GM18907 (cell line): ENCODE results near the gene PLAAT3.
"Not testable (repeated sequence)": the region's sequence is repeated elsewhere in the genome, so short reads cannot be mapped to it uniquely, and the experiment has no call there.

Source experiments
- ATAC-seq: cut with Tn5 transposase; IDR thresholded peaks from one replicate; pipeline ENCODE4 v1.9.1; 2021; ENCODE audit warnings: mild to moderate bottlenecking, moderate library complexity; ENCODE audit not compliant: unreplicated experiment

Gene PLAAT3

DNA sequence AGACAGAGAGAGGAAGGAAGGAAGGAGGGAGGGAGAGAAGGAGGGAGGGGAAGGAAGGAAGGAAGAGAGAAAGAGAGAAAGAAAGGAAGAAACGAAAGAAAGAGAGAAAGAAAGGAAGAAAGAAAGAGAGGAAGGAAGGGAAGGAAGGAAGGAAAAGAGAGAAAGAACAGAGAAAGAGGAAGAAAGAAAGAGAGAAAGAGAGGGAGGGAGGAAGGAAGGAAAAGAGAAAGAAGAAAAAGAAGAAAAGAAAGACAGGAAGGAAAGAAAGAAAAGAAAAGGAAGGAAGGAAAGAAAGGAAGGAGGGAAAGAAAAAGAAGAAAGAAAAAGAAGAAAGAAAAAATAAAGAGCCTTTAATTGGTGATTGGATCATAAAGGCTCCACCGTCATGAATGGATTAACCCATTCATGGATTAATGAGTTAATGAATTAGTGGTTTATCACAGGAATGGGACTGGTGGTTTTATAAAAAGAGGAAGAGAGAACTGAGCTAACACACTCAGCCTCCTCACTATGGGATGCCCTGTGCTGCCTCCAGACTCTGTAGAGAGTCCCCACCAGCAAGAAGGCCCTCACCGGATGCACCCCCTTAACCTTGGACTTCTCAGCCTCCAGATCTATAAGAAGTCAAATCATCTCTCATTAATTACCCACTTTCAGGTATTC, 42.1 kb downstream of the PLAAT3 start:
- peak; percentile 48 for ATAC-seq

DNA sequence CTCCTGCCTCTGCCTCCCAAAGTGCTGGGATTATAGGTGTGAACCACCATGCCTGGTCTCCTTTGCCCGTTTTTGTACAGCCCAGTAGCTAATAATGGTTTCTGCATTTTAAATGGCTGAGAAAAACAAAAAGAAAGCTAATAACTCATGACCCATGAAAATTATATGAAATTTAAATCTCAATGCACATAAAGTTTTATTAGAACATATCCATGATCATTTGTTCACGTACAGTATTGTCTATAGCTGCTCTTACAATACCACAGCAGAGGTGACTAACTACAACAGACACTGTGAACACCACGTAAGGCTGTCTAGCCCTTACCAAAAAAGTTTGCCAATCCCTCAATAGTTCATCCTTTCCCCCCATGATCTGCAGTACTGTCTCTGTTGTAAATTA, 44.7 kb downstream of the PLAAT3 start:
- no peak for ATAC-seq

DNA sequence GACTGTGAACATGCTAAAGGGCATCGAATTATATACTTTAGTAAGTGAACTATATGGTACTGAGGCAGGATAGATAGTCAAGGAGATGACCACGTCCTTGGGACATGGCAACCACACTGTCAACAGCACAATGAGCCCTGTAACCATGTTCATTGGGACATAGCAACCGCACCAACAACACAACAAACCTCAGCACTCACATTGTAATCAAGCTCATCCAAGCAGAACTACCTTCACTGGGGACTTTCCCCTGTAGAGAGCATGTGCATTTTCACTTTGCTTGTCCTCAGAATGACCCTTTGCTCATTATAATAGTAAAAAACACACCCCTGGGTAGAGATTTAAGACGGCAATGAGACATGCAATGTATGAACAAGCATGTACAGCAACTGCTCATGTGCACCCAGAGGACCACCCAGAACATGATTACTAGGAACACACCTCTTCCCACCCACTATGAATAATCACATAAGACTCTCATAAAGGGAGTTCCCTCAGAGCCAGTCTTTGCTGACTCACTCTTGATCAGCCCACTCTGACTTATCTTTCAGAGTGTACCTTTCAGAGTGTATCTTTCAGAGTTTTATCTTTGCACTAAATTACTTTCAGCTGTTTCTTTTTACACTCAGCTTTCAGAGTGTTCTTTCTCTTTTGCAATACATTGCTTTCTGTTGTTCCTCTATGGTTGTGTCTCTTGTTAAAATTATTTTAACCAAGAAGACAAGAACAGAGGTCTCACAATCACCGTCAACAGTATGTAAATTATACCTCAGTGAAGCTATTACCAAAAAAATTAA, 47.0 kb downstream of the PLAAT3 start:
- ATAC-seq, result peak; percentile 79

DNA sequence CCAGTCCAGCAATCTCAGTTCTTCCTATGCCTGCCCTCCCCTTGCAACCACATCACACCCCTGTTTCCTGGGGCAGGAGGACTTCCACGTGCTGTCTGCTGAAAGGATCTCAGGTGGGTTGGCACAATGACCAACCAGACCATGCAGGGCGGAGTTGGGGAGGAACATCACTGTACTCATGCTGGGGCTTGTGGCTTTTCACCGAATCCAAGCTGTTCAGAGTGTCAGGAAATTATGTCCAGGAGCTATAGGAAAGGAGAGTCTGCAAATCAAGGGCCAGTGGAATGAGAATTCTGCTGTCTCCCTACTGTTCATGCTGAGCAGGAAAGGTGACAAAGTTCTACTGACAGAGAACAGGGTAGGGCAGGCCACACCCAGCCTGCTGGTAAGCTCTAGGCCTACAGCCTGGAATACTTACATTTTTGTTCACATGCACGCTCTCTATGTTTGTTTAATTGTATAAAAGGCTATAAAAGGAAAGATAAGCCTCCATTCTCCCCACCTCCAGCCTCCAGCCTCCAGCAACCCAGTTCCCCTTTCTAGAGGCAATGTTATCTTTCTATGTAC, 49.4 kb downstream of the PLAAT3 start:
- ATAC-seq, result no peak

DNA sequence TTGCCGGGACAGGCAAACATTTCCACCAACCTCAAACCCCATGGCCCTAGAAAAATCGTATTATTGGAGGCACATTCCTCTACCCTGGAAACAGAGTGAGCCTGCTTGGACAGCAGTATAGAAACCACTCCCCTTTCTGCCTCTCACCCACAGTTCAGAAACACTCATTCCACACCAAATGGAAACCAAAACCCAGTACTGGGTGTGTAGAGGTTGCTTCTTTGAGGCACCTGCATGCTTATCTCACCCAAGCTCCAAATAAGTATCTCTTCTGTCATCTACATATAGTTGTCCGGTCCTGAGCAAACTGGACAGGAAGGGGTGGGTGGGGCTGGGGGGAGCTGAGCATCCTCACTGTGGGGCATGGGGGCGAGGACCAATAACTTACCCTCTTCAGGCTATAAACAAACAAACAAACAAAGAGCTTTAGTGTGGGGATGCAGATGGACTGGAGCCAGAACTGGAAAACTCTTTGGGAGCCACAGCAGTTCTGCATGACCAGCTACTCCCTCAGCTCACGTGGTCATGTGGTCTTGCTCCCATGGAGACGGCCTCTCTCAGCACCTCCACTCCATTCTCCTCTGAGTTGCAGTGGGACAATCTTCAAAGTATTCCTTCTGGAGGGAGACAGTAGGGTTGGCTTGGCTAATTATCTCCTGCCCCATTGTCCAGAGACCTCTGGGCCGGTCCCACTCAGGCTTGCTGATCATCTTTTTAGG, 50.0 kb downstream of the PLAAT3 start:
- ATAC-seq, result peak; percentile 56

DNA sequence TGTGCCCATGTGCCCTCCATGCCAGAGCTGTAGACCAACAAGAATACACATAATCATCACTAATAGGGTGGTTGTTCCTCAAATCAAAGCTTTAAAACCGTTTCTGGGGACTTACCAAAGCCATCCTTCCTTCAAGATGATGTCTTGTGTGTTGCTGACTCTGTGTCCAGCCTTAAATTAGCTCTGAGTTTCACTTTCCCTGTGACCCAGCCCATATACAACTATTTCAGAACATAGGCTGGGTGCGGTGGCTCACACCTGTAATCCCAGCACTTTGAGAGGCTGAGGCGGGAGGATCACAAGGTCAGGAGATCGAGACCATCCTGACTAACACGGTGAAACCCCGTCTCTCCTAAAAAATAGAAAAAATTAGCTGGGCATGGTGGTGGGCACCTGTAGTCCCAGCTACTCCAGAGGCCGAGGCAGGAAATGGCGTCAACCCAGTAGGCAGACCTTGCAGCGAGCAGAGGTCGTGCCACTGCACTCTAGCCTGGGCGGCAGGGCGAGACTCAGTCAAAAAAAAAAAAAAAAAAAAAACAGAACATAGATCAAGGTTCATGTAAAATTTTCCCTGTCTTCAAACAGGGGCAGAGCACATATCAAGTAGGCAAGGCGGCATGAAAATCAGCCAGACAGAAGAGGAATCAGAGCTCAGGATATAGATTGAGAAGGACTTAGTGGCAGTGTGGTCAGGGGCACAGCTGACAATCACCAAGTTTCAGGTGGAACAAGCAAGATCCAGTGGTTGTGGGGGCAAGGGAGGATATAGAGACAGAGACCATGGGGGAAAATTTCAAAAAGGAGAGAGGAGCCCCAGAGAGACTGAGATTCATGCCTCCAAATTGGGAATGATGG, 50.8 kb downstream of the PLAAT3 start, which contains the start of gene PLAAT2:
Gene PLAAT2, minus strand, starts transcription at position 179 of the 855 bp plus-strand sequence. Its CDS starts 55 bp downstream, at position 124.
- peak; percentile 5 for ATAC-seq

DNA sequence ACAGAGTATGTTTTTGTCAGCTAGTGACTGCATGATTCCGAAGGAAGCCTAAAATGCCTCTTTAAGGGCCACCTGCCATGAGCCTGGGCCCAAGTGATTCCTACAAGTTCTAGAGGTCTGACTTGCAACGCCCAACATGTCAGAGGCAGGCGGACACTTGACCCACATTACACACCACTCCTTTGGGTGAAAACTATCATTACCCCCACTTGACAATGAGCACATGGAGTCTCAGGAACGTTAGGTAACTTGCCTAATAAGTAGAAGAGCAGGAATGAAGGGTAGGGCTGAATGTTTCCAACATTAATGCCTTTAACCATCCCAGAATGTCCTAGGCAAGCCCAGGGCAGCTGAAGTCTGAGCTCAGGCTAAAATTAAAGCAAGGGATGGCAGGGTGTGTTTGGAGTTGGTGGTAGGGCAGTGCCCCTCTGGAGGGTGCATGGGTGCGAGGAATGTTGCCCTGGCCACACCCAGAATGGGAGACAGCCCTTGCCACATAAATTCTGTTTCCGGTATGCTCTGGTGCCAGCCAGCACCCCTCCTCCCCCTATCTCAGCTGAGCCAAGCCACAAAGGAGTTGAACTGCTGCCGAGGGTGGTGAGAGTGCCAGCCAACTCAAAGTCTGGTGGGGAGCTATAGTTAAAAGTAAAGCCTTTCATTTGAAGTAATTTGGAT, 53.6 kb downstream of the PLAAT3 start:
- no peak for ATAC-seq

DNA sequence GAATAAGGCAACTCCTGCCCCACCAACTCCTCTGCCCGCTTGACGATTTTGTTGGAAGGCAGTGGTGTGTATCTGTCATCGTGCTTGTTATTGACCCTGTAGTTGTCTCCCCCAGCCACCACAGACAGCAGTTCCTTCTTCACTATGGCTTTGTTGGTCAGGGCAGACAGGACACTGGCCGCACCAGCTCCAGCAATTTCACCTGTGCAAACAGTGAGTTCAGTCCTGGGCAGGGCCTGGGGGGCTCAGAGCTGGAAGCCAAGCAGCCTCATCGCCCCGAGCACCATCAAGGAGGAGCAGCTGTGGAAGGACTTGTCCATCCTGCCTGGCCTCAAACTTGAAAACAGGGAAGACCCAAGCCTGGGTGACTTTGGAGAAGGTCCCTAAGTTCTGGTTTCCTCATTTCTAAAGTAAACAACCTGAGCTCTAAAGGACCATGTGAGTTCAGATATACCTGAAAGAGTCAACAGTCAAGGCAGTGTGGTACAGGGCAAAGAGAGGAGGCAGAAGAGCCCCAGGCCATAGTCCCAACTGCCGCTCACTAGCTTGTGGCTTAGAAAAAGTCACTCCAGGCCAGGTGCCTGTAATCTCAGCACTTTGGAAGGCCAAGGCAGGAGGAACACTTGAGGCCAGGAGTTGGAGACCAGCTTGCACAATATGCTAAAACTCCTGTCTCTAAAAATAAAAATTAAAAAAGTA, 55.6 kb downstream of the PLAAT3 start:
- no peak for ATAC-seq

DNA sequence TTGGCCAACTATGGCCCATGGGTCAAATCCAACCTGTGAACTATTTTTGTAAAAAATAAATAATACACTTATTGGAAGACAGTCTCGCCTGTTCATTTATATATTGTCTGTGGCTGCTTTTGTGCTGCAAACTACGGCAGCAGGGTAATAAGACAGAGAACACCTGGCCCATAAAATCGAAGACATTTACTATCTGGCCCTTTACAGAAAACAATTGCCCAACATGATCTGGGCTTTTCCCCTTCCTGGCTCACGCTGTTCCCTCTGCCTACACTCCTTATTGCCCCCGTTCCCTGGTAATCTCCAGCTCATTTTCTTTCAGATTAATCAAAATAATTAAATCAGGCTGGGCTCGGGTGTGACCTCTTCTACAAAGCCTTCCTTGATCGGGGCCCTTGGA, 56.7 kb downstream of the PLAAT3 start:
- no peak for ATAC-seq

DNA sequence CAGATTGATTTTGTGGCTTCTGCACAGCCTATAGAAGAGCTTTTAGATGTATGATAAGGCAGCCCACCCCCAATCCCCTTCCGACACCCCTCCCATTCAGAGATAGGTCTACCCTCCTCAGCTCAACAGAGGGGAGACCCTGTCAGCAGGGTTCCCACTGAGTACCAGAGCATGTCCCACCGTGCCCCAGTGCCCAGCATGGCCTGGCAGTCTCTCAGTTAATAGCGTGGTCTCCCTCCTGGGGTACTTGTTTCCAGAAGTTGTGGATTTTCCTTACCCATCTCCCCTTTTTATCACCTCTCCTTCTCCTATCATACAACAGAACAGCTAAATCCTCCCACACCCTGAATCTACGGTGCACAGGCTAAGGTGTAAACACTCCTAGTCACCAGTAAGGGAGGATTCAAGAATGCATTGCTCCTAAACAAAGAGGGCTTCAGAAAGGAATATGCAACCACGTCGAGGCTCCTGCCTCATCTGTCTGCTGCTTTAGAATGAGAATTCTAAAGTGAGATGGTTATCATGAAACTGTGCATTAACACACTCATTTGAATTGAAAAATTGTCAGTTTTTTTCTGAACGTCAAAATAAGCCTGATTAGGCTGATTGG, 57.7 kb downstream of the PLAAT3 start:
- ATAC-seq, result no peak

DNA sequence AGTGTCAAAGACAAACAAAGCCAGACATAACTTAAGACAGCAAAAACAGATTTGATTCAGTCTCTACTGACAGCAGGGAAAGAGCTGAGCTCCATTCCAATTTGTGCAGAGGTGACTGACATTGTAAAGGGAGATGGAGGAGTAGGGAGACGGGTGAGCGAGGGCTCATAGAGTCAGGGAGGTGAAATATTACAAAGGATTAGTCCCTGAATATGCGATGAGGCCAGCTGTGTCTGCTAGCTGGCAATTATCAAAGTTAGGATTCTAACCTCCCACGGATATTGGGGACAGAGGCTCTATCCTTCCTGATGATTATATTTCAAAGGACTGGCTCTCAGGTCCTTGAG, 59.4 kb downstream of the PLAAT3 start:
- ATAC-seq, result no peak

DNA sequence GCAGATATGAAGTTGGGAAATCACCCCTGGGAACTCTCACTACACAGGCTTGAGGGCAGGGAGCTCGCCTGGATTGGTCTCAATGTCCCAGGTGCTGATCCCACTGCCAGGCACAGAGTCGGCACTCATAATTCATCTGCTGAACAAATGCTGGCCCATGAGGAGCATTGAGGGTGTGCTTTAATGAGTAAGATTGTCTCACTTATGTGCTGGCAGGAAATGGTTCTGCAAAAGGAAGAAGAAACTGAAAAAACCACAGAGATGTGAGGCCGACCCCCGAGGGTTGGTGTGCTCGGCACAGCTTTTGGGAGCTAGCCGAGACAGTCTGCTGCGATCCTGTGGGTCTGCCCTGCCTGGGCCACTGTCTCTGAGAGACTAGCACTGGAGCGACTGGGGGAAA, 60.5 kb downstream of the PLAAT3 start:
- peak; percentile 67 for ATAC-seq

DNA sequence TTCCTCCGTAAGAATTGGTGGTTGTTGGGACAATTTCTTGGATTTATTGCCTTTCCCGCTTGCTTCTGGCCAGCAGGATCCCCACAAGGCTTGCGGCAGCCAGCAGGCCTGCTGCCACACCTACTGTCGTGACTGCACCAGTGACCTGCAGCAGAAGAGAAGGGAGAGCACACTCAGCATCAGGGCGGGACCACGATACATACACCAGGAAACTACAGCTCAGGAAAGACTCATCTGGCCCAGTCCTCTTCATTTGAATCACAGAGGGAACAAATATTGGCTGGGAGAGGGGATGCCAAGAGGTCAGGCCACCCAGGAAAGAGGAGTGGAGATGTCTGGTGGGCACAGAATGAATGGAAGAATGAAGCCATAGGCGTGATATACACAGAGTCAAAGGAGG, 61.3 kb downstream of the PLAAT3 start:
- ATAC-seq, result no peak

DNA sequence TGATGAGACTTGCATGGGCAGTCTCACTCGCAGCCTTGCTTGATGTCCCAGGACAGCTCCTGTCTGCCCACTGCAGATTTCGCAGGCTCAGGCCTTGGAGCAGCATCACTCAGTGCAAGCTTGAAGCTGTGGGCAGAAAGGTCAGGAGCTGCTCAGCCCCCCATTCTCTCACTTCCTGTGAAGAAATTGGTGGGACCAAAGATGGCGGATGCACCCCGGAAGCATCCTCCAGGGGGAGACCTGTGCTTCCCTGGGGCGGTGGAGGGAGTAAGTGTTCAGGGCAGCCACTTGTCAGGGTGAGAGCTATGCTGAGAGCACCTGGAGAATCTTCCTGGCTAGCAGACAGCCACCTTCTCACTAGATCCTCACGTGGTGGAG, 62.4 kb downstream of the PLAAT3 start:
- ATAC-seq, result no peak

DNA sequence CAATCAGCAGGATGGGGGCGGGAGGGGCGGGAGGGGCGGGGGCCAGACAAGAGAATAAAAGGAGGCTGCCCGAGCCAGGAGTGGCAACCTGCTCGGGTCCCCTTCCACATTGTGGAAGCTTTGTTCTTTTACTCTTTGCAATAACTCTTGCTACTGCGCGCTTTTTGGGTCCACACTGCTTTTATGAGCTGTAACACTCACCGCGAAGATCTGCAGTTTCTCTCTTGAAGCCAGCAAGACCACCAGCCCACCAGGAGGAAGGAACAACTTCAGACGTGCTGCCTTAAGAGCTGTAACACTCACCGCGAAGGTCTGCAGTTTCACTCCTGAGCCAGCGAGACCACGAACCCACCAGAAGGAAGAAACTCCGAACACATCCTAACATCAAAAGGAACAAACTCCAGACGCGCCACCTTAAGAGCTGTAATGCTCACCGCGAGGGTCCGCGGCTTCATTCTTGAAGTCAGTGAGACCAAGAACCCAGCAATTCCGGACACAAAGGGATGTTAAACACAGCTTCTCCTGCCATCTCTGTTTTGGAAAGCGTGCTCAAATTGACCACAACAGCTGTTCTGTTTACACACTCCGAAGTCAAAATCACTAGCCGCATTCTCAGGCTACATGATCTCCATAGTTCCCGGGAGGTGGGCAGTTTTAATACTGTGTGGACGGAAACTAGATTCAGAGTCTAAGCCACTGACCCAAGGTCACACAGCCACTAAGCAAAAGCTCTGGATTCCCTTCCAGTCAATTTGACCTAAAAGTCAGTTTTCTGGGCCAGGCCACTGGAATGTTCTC, 62.9 kb downstream of the PLAAT3 start:
- ATAC-seq, result no peak

DNA sequence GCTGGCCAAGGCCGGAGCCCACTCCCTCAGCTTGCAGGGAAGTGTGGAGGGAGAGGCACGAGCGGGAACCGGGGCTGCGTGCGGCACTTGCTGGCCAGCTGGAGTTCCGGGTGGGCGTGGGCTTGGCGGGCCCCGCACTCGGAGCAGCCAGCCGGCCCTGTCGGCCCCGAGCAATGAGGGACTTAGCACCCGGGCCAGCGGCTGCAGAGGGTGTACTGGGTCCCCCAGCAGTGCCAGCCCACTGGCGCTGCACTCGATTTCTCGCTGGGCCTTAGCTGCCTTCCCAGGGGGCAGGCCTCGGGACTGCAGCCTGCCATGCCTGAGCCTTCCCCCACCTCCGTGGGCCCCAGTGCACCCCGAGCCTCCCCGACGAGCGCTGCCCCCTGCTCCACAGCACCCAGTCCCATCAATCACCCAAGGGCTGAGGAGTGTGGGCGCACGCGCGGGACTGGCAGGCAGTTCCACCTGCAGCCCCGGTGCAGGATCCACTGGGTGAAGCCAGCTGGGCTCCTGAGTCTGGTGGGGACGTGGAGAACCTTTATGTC, 64.0 kb downstream of the PLAAT3 start:
- ATAC-seq, result not testable (repeated sequence)

DNA sequence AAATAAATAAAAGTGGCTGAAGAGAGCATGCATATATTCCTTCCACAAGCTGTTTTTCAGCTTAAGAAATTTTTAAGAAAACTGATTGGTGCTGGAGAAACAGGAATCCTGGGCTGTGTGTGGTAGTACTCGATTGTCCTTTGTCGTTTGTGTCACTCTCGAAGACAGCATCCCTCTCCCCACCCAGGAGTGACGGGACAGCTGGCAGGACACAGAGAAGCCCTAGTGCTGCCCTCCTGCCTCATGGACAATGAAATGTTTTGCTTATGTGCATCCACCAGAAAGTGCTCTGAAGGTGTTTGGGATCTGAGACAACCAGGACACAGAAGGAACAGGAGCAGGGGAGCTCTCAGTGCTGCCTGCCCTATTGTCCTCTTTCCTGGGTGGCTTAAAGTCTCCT, 64.8 kb downstream of the PLAAT3 start:
- ATAC-seq, result no peak

DNA sequence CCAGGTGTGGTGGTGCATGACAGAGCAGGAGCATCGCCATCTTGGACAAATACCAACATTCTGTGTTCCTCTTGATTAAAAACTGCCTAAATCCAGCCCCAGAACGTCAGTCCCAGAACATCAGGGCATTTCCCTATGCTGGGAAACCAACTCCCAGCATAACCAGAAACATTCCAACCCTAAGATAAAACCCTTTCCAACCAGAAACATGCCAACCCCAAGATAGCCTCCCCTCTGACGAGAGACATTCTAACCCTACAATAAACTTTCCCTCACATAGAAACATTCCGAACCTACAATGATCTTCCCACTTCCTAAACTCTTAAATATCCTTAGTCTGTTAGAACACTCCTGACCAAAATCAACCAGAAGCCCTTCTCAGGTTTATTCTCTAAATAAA, 66.1 kb downstream of the PLAAT3 start:
- no peak for ATAC-seq
